ENCODE data around the gene ESYT1.

- TF ChIP-seq CTCF (IDR thresholded peaks at IDR 0.05) (no peak), POLR2A (IDR thresholded peaks at IDR 0.05) (peak in 1 of 2 donors; percentile 94)
These were observed 11.6 kb upstream of the ESYT1 start, which contains the start of gene RPL41 for GRCh38 chr12:56116267-56117081.

Measured in lower leg skin (tissue), 3 donors.